H9 (cell line): ENCODE data around the gene TDRD9. TPM values are rescaled to one million over a fixed set of nuclear protein-coding genes. Genes with fewer than 3 reads are reported as not detected.

ENCODE experiments used
- DNase-seq: peaks from one replicate; pipeline ENCODE4 v3.0.0-alpha.2; 2017
- H2AFZ ChIP-seq: one replicate; pipeline ENCODE4 v1.6.1; 2013; ENCODE audit warnings: mild to moderate bottlenecking, low read length, control low read depth, moderate library complexity
- H2AK5ac ChIP-seq: 2 replicates; pipeline ENCODE4 v1.6.1; 2013; ENCODE audit warnings: low read length, control low read depth, mixed read lengths; ENCODE audit not compliant: insufficient read length
- H2BK120ac ChIP-seq: one replicate; pipeline ENCODE4 v1.6.1; 2013; ENCODE audit warnings: low read depth, mild to moderate bottlenecking, low read length, control low read depth, inconsistent platforms; ENCODE audit not compliant: poor library complexity, severe bottlenecking
- H2BK12ac ChIP-seq: 2 replicates; pipeline ENCODE4 v1.6.1; 2013; ENCODE audit warnings: low read length, control low read depth, mixed read lengths, low read depth; ENCODE audit not compliant: insufficient read length
- H2BK15ac ChIP-seq: 2 replicates; pipeline ENCODE4 v1.6.1; 2013; ENCODE audit warnings: low read depth, low read length, control low read depth
- H2BK20ac ChIP-seq: one replicate; pipeline ENCODE4 v1.6.1; 2013; ENCODE audit warnings: low read depth, mild to moderate bottlenecking, low read length, control low read depth, inconsistent platforms; ENCODE audit not compliant: poor library complexity, severe bottlenecking
- H2BK5ac ChIP-seq: 2 replicates; pipeline ENCODE4 v1.6.1; 2013; ENCODE audit warnings: low read length, control low read depth, mixed read lengths; ENCODE audit not compliant: insufficient read length
- H3K14ac ChIP-seq: 2 replicates; pipeline ENCODE4 v1.6.1; 2013; ENCODE audit warnings: low read length, control low read depth; ENCODE audit not compliant: insufficient read depth
- H3K18ac ChIP-seq: 2 replicates; pipeline ENCODE4 v1.6.1; 2013; ENCODE audit warnings: low read depth, mild to moderate bottlenecking, mixed read lengths, low read length, control low read depth; ENCODE audit not compliant: insufficient read length
- H3K23ac ChIP-seq: 2 replicates; pipeline ENCODE4 v1.6.1; 2013; ENCODE audit warnings: low read length, control low read depth, mixed read lengths, low read depth; ENCODE audit not compliant: insufficient read length
- H3K23me2 ChIP-seq: 2 replicates; pipeline ENCODE4 v1.6.1; 2013; ENCODE audit warnings: low read depth, mild to moderate bottlenecking, mixed read lengths, low read length, control low read depth; ENCODE audit not compliant: insufficient read length, poor library complexity, severe bottlenecking
- H3K27ac ChIP-seq: 2 replicates; pipeline ENCODE4 v1.5.1; 2013; ENCODE audit warnings: low read length, control low read depth, mixed read lengths, low read depth; ENCODE audit not compliant: insufficient read length
- H3K27me3 ChIP-seq: 2 replicates; pipeline ENCODE4 v1.6.1; 2013; ENCODE audit warnings: low read length, control low read depth, inconsistent platforms; ENCODE audit not compliant: insufficient read depth
- H3K4ac ChIP-seq: 2 replicates; pipeline ENCODE4 v1.6.1; 2013; ENCODE audit warnings: low read depth, mild to moderate bottlenecking, control low read depth, inconsistent platforms, low read length, moderate library complexity
- H3K4me1 ChIP-seq: 2 replicates; pipeline ENCODE4 v1.6.1; 2013; ENCODE audit warnings: low read length, control low read depth, inconsistent platforms; ENCODE audit not compliant: insufficient read depth
- H3K4me2 ChIP-seq: 2 replicates; pipeline ENCODE4 v1.6.1; 2013; ENCODE audit warnings: low read length, control low read depth, mixed read lengths; ENCODE audit not compliant: insufficient read length, insufficient read depth
- H3K56ac ChIP-seq: 2 replicates; pipeline ENCODE4 v1.6.1; 2013; ENCODE audit warnings: low read depth, mild to moderate bottlenecking, mixed read lengths, low read length, control low read depth; ENCODE audit not compliant: insufficient read length
- H3K79me1 ChIP-seq: 2 replicates; pipeline ENCODE4 v1.6.1; 2013; ENCODE audit warnings: low read depth, mild to moderate bottlenecking, moderate library complexity, low read length, control low read depth, inconsistent platforms; ENCODE audit not compliant: insufficient read depth, poor library complexity, severe bottlenecking
- H3K79me2 ChIP-seq: 2 replicates; pipeline ENCODE4 v1.6.1; 2013; ENCODE audit warnings: low read length, control low read depth, inconsistent platforms; ENCODE audit not compliant: insufficient read depth
- H3K9ac ChIP-seq: 2 replicates; pipeline ENCODE4 v1.6.1; 2013; ENCODE audit warnings: low read length, control low read depth, mixed read lengths; ENCODE audit not compliant: insufficient read length; ENCODE audit errors: extremely low read depth
- H3K9me3 ChIP-seq: one replicate; pipeline ENCODE4 v1.6.1; 2013; ENCODE audit warnings: low read depth, low read length, inconsistent platforms; ENCODE audit not compliant: control insufficient read depth
- H3T11ph ChIP-seq: one replicate; pipeline ENCODE4 v1.6.1; 2013; ENCODE audit warnings: mild to moderate bottlenecking, low read length, control low read depth, inconsistent platforms
- H4K20me1 ChIP-seq: one replicate; pipeline ENCODE4 v1.6.1; 2013; ENCODE audit not compliant: control insufficient read depth, insufficient read length, insufficient read depth
- H4K5ac ChIP-seq: 2 replicates; pipeline ENCODE4 v1.6.1; 2013; ENCODE audit warnings: low read depth, mild to moderate bottlenecking, mixed read lengths, low read length, control low read depth; ENCODE audit not compliant: insufficient read length
- H4K8ac ChIP-seq: replicated peaks from 2 replicates; pipeline ENCODE4 v1.6.1; 2013; ENCODE audit warnings: low read length, control low read depth, mixed read lengths, low read depth; ENCODE audit not compliant: insufficient read length
- H4K91ac ChIP-seq: 2 replicates; pipeline ENCODE4 v1.6.1; 2013; ENCODE audit warnings: low read depth, mild to moderate bottlenecking, moderate library complexity, mixed read lengths, low read length, control low read depth; ENCODE audit not compliant: insufficient read length
- H3K27ac Mint-ChIP-seq, 3 experiments: 2 replicates in 2 of 3; 3 replicates in 1 of 3; pipeline ENCODE4 v1.8.0; 2020 to 2021; ENCODE audit warnings: mixed read lengths in 3 of 3, mild to moderate bottlenecking in 1 of 3, moderate library complexity in 1 of 3
- H3K27me3 Mint-ChIP-seq: 2 replicates; pipeline ENCODE4 v1.8.0; 2021; ENCODE audit warnings: low read depth, mild to moderate bottlenecking, moderate library complexity, mixed read lengths
- H3K36me3 Mint-ChIP-seq, 3 experiments: 2 replicates in 2 of 3; 3 replicates in 1 of 3; pipeline ENCODE4 v1.8.0; 2020 to 2021; ENCODE audit warnings: low read depth in 3 of 3, mixed read lengths in 3 of 3; ENCODE audit not compliant: insufficient read depth in 1 of 3
- H3K4me1 Mint-ChIP-seq, 2 experiments: 2 replicates each; pipeline ENCODE4 v1.8.0; 2020; ENCODE audit warnings: mixed read lengths in 2 of 2
- H3K4me3 Mint-ChIP-seq, 2 experiments: 2 replicates in 1 of 2; 3 replicates in 1 of 2; pipeline ENCODE4 v1.8.0; 2020 to 2021; ENCODE audit warnings: mild to moderate bottlenecking in 2 of 2, mixed read lengths in 2 of 2, moderate library complexity in 1 of 2
- H3K9me3 Mint-ChIP-seq, 2 experiments: 2 replicates in 1 of 2; 3 replicates in 1 of 2; pipeline ENCODE4 v1.8.0; 2020; ENCODE audit warnings: mild to moderate bottlenecking in 2 of 2, mixed read lengths in 2 of 2, moderate library complexity in 1 of 2
- WGBS: extraction: QIAGEN DNeasy Blood & Tissue Kit; methylation state at CpG from one replicate; pipeline ENCODE4 v1.1.7; 2013; ENCODE audit warnings: missing lambda C conversion rate, low lambda C conversion rate, mixed read lengths; ENCODE audit not compliant: insufficient read length; ENCODE audit errors: extremely low coverage; 5-methylcytosine and 5-hydroxymethylcytosine counted together
- total RNA-seq: library from RNA; stranded (reverse); gene quantifications from 2 replicates; pipeline ENCODE4 v1.2.1, GENCODE V29; 2021
- TF ChIP-seq, protein P1 (sequence below): fragments of 200-600 bp; sonication (generic); conservative IDR thresholded peaks from 3 replicates; pipeline ENCODE4 v1.8.0; 2021; ENCODE audit warnings: antibody characterized with exemption, mild to moderate bottlenecking

The TDRD9 gene
- total RNA-seq, 1 experiment from 2014 or later: not detected

DNA sequence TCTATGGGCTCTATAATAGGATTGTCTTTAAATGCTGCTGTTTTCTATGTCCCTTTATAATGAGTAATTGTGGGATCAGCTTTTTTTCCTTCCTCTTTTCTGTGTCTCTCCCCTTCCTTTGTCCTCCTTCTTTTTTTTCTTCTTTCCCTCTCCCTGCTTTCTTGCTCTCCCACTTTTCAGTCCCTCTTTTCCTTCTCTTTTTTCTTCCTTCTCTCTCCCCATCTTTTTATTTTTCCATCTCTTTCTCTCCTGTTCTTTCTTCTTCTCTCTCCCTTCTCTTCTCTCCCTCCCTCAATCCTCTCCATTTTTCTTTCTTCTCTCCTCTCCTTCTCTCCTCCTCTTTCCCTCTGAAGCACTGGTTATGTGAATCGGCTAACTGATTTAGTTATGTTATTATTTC lies 76.6 kb downstream of the TDRD9 start:
- H4K5ac ChIP-seq: no peak overlapping the region
- no peak overlapping the region for H2BK15ac ChIP-seq
- H3K9ac ChIP-seq: no peak overlapping the region
- no peaks in the 10 kb centered on the region for H3K4me1 ChIP-seq
- H2BK20ac ChIP-seq: no peak overlapping the region
- TF ChIP-seq, protein P1, sequence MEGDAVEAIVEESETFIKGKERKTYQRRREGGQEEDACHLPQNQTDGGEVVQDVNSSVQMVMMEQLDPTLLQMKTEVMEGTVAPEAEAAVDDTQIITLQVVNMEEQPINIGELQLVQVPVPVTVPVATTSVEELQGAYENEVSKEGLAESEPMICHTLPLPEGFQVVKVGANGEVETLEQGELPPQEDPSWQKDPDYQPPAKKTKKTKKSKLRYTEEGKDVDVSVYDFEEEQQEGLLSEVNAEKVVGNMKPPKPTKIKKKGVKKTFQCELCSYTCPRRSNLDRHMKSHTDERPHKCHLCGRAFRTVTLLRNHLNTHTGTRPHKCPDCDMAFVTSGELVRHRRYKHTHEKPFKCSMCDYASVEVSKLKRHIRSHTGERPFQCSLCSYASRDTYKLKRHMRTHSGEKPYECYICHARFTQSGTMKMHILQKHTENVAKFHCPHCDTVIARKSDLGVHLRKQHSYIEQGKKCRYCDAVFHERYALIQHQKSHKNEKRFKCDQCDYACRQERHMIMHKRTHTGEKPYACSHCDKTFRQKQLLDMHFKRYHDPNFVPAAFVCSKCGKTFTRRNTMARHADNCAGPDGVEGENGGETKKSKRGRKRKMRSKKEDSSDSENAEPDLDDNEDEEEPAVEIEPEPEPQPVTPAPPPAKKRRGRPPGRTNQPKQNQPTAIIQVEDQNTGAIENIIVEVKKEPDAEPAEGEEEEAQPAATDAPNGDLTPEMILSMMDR: no peak
- H3K9me3 Mint-ChIP-seq: no peaks in the 10 kb centered on the region
- no peak overlapping the region for H2BK5ac ChIP-seq
- no peak overlapping the region for H3K18ac ChIP-seq
- H4K91ac ChIP-seq: no peak overlapping the region
- H2BK12ac ChIP-seq: no peak overlapping the region
- H3K36me3 Mint-ChIP-seq: no peaks in the 10 kb centered on the region
- no peaks in the 10 kb centered on the region for H4K20me1 ChIP-seq
- H2BK120ac ChIP-seq: no peak overlapping the region
- no peak for DNase-seq
- H3K79me2 ChIP-seq: no peaks in the 10 kb centered on the region
- no peak overlapping the region for H3K23ac ChIP-seq
- no peak overlapping the region for H2AK5ac ChIP-seq
- no peak overlapping the region for H3K14ac ChIP-seq
- no peak overlapping the region for H3K27ac Mint-ChIP-seq
- H3K4ac ChIP-seq: no peak overlapping the region
- no peak overlapping the region for H3K56ac ChIP-seq
- no peaks in the 10 kb centered on the region for H3K4me1 Mint-ChIP-seq
- no peak overlapping the region for H3T11ph ChIP-seq
- no peaks in the 10 kb centered on the region for H3K23me2 ChIP-seq
- H3K4me3 Mint-ChIP-seq: no peak overlapping the region
- no CpG with 5 or more reads among the region's 1 CpG for WGBS
- peaks cover 9% of the 10 kb centered on the region for H3K27me3 Mint-ChIP-seq
- H3K4me2 ChIP-seq: no peak overlapping the region
- no peaks in the 10 kb centered on the region for H3K9me3 ChIP-seq
- no peaks in the 10 kb centered on the region for H3K27me3 ChIP-seq
- H4K8ac ChIP-seq: no peak overlapping the region
- no peak overlapping the region for H3K27ac ChIP-seq
- no peaks in the 10 kb centered on the region for H3K79me1 ChIP-seq
- no peak overlapping the region for H2AFZ ChIP-seq
